ENCODE results near the gene CLEC18A.
"Not testable (repeated sequence)": the region's sequence is repeated elsewhere in the genome, so short reads cannot be mapped to it uniquely, and the experiment has no call there.

DNA sequence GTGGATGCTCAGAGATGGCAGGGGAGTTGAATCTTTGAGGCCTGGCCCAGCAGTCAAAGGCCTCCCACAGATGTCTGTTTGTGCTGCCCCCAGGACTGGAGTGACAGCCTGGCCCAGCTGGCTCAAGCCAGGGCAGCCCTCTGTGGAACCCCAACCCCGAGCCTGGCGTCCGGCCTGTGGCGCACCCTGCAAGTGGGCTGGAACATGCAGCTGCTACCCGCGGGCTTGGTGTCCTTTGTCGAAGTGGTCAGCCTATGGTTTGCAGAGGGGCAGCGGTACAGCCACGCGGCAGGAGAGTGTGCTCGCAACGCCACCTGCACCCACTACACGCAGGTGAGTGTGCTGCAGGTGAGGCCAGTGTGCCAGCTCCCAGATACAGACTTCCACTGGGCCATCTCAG is 3.1 kb downstream of the CLEC18A start:
- TF ChIP-seq EZH2 (IDR thresholded peaks at IDR 0.05; ENCODE audit: low read depth, unreplicated experiment); EZH2phosphoT487 (IDR thresholded peaks at IDR 0.05; ENCODE audit: unreplicated experiment); POLR2AphosphoS5 (IDR thresholded peaks at IDR 0.05; ENCODE audit: low read depth); NANOG (IDR thresholded peaks at IDR 0.05; ENCODE audit: borderline replicate concordance): not testable (repeated sequence)
- TF ChIP-seq, protein P1, sequence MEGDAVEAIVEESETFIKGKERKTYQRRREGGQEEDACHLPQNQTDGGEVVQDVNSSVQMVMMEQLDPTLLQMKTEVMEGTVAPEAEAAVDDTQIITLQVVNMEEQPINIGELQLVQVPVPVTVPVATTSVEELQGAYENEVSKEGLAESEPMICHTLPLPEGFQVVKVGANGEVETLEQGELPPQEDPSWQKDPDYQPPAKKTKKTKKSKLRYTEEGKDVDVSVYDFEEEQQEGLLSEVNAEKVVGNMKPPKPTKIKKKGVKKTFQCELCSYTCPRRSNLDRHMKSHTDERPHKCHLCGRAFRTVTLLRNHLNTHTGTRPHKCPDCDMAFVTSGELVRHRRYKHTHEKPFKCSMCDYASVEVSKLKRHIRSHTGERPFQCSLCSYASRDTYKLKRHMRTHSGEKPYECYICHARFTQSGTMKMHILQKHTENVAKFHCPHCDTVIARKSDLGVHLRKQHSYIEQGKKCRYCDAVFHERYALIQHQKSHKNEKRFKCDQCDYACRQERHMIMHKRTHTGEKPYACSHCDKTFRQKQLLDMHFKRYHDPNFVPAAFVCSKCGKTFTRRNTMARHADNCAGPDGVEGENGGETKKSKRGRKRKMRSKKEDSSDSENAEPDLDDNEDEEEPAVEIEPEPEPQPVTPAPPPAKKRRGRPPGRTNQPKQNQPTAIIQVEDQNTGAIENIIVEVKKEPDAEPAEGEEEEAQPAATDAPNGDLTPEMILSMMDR (conservative IDR thresholded peaks at IDR 0.05; ENCODE audit: low read depth in 2 of 2), result not testable (repeated sequence)
